ENCODE results near the gene SOX8.

SOX8 gene

GRCh38 chr16:1028524-1029258, 47.1 kb downstream of the SOX8 start:
- no peak for DNase-seq

GRCh38 chr16:1029259-1029545, 47.6 kb downstream of the SOX8 start:
- no peak for DNase-seq

DNA sequence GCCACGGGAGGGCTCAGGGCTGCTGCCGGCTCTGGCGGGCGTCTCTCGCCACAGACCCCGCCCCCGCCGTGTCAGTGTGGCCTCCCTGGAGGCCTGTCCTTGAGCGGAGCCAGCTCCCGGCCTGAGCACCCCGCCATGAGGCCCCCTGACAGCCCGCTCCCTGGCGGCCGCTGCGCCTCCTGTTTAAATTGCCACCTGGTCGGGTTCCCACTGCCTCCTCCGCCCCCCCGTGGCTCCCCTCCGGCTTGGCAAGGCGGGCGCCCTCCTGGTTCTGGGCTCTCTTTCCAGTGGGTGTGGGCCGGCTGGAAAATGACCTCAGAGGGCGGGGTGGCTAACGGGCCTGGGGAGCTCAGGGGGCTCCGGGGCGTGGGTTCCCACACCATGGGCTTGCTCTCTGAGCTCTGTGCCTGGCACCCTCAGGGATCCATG, 48.9 kb downstream of the SOX8 start:
- no peak for DNase-seq

- no peak for DNase-seq
These were observed 50.1 kb downstream of the SOX8 start for GRCh38 chr16:1031666-1032065.

- DNase-seq, result no peak
These were observed 51.0 kb downstream of the SOX8 start for GRCh38 chr16:1032607-1033006.

GRCh38 chr16:1033128-1033679, 51.6 kb downstream of the SOX8 start:
- no peak for DNase-seq

DNA sequence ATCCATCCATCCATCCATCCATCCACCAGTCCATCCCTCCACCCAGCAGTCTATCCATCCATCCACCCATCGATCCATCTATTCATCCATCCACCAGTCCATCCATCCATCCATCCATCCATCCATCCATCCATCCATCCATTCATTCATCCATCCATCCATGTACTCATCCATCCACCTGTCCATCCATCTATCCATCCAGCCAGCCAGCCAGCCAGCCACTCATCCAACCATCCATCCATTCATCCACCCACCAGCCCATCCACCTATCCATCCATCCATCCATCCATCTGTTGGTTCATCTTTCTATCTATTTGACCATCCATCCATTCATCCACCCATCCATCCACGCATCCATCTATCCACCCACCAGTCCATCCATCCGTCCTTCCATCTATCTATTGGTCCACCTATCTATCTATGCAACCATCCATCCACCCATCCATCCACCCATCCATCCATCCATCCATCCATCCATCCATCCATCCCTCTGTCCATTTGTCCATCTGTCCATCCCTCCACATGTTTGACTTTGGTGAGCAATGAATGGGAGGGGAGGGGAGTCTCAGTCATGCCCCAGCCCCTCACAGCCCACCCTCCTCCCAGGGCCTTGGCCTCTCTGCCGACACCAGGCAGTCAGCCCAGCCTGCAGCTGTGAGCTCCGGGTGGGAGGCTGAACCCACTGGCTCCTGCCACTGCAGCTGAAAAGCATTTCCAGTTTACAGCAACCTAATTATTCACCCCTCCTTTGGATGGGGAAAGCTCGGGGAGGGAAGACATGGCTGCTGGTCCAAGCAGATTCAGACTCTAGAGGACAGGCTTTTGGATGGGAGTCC, 52.9 kb downstream of the SOX8 start:
- no peak for DNase-seq

DNA sequence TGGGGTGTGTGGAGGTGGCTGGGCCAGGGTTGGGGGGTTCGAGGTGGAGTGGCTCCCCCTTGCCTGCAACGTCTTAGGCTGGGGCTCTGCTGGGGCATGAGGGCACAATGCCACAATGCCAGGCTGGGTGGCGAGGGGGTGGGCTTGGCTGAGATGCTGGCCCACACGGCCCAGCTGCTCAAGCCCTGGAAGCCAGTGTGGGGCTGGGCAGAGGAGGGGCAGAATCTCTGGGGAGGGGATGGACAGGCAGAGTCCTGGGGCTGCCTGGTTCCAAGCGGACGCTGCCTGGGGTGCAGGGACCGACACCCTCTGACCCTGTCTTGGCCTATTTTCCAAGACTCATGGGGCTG, 53.5 kb downstream of the SOX8 start:
- DNase-seq, result no peak

DNA sequence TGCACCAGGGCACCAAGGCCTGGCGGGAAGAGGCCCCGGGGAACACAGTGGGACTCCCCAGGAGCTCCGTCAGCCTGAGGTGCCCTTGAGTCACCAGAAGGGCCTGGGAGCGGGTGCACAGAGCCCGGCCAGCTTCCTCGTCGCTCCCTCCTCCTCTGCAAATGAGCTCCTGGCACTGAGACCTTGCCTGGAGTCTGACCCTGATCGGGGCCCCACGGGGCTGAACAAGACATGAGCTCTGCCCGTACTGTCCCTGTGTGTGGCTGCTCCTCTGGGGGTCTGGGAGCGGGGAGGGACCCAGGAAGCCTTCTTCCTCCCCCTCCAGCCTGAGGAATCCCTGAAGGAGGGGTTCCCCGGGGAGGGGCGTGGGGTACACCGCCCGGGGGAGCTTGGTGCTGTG, 54.6 kb downstream of the SOX8 start:
- DNase-seq, result no peak
